T-helper 2 cell treated with Interferon-gamma antibody and Interleukin-4, amounts not matched to agents 5 μg/mL and 100 μg/mL, for 36 hours (primary cell): Measurements from ENCODE around the gene CRYAA.
"Not testable (repeated sequence)": the region's sequence is repeated elsewhere in the genome, so short reads cannot be mapped to it uniquely, and the experiment has no call there.

Experiments
- DNase-seq: peaks from one replicate; pipeline ENCODE4 v3.0.0; 2021; ENCODE audit warnings: low spot score
- H3K27ac Mint-ChIP-seq: one replicate; pipeline ENCODE4 v1.8.0; 2021; ENCODE audit warnings: mild to moderate bottlenecking, mixed read lengths
- H3K27me3 Mint-ChIP-seq: one replicate; pipeline ENCODE4 v1.8.0; 2021; ENCODE audit warnings: low read depth, mixed read lengths
- H3K36me3 Mint-ChIP-seq: one replicate; pipeline ENCODE4 v1.8.0; 2021; ENCODE audit warnings: low read depth, mixed read lengths
- H3K4me1 Mint-ChIP-seq: one replicate; pipeline ENCODE4 v1.8.0; 2021; ENCODE audit warnings: low read depth, mixed read lengths
- H3K4me3 Mint-ChIP-seq: one replicate; pipeline ENCODE4 v1.8.0; 2022; ENCODE audit warnings: mild to moderate bottlenecking, moderate library complexity, mixed read lengths
- H3K9me3 Mint-ChIP-seq: one replicate; pipeline ENCODE4 v1.8.0; 2021; ENCODE audit warnings: mixed read lengths

CRYAA gene, protein sequence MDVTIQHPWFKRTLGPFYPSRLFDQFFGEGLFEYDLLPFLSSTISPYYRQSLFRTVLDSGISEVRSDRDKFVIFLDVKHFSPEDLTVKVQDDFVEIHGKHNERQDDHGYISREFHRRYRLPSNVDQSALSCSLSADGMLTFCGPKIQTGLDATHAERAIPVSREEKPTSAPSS

DNA sequence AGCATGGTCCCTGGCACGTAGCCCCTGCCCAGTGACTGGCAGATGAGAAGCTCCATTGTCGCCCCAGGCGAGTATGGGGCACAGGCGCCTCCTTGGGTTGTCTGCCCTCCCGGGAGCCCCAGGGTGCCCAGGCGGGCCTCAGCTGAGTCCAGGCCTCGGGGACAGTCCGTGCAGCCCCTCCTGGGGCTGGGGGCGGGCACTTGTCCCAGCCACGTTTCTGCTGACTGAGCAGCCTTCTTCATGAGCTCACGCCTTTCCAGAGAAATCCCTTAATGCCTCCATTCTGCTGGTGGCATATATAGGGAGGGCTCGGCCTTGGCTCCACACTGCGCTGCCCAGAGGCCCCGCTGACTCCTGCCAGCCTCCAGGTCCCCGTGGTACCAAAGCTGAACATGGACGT is at the start of gene CRYAA:
Gene CRYAA (plus strand): TSS at position 301 of the 400 bp plus-strand sequence. CDS start 92 bp downstream, at position 393.
- not testable (repeated sequence) for H3K27me3 Mint-ChIP-seq, H3K4me1 Mint-ChIP-seq, DNase-seq, H3K27ac Mint-ChIP-seq, H3K9me3 Mint-ChIP-seq, H3K36me3 Mint-ChIP-seq, H3K4me3 Mint-ChIP-seq

DNA sequence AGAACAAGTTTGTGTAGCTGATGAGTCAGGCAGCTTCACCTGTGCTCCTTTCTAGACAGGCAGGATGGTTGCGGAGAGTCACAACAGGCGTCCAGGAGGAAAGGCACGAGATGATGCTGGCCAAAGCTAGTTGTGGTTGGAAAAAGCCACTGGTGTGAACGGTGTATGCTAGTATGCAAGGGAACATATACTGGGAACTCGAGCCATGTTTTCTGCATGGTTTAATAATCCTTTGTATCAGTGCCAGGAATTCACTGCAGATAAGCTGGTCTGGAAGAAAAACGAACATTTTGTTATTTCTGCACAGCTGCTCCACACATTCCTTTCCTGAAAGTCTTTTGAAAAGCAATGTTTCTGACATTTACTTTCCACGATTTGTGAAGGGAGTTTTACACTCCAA is 38.7 kb upstream of the CRYAA start:
- H3K4me3 Mint-ChIP-seq, H3K27ac Mint-ChIP-seq, DNase-seq, H3K9me3 Mint-ChIP-seq, H3K27me3 Mint-ChIP-seq, H3K36me3 Mint-ChIP-seq, H3K4me1 Mint-ChIP-seq: not testable (repeated sequence)

- not testable (repeated sequence) for H3K27ac Mint-ChIP-seq, DNase-seq, H3K36me3 Mint-ChIP-seq, H3K4me1 Mint-ChIP-seq, H3K27me3 Mint-ChIP-seq, H3K4me3 Mint-ChIP-seq, H3K9me3 Mint-ChIP-seq
Observed at GRCh38 chr21:43134520-43134919, 34.3 kb upstream of the CRYAA start.

DNA sequence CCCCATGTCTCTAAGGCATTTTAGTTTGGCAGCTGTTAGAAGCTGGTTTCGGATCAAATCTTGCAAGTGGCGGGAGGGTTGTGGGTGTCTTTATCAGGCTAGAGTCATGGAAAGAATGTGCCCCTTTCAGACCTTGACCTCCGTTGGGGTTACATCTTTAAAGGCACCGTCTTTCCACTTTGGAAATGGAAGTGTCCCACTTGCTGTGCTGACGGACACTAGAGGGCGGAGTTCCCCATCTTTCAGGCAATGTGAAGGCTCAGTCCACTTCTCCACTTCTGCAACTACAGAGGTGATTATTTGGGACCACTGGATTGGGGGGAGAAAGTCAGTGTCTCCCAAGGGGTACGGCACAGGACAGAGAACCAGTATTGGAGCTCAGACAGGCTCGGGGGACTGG is 29.9 kb upstream of the CRYAA start:
- H3K36me3 Mint-ChIP-seq, H3K4me3 Mint-ChIP-seq, H3K4me1 Mint-ChIP-seq, H3K27me3 Mint-ChIP-seq, H3K27ac Mint-ChIP-seq, DNase-seq, H3K9me3 Mint-ChIP-seq: not testable (repeated sequence)

- not testable (repeated sequence) for H3K27me3 Mint-ChIP-seq, H3K4me1 Mint-ChIP-seq, H3K27ac Mint-ChIP-seq, DNase-seq, H3K9me3 Mint-ChIP-seq, H3K36me3 Mint-ChIP-seq, H3K4me3 Mint-ChIP-seq
Observed at GRCh38 chr21:43141407-43141806, 27.4 kb upstream of the CRYAA start.

DNA sequence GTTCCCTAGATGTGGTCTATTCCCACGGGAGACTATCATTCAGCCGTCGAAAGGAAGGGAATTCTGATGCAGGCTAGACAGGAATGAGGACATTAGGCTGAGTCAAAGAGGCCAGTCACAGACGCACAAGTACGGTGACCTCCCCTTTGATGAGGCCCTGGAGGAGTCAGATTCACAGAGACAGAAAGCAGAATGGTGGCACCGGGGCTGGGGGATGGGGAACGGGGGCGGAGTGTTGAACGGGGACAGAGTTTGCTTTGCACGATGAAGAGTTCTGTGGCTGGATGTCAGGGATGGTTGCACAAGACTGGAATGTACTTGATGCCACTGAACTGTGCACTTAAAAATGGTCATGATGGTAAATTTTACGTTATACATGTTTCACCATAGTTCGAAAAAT is 22.2 kb upstream of the CRYAA start:
- H3K4me3 Mint-ChIP-seq, H3K9me3 Mint-ChIP-seq, H3K27ac Mint-ChIP-seq, H3K4me1 Mint-ChIP-seq, H3K36me3 Mint-ChIP-seq, DNase-seq, H3K27me3 Mint-ChIP-seq: not testable (repeated sequence)

DNA sequence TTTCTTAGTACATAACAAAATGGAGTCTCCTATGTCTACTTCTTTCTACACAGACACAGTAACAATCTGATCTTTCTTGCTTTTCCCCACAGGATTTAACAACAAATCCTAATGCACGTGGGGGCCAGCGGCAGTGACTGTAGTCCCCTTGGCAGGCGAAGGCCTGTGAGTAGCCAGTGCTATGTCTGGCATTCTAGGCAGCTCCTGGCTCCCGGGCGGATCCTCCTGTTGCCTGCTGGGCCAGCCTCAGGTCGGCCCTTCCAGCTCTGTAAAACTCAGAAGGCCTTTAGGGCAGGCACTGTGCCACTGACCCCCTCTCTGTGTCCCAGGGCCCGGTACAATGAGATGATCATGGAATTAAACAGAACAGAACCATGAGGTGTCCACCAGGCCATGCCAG is 20.8 kb upstream of the CRYAA start:
- not testable (repeated sequence) for H3K4me3 Mint-ChIP-seq, H3K27me3 Mint-ChIP-seq, H3K27ac Mint-ChIP-seq, H3K9me3 Mint-ChIP-seq, H3K4me1 Mint-ChIP-seq, H3K36me3 Mint-ChIP-seq, DNase-seq

- not testable (repeated sequence) for H3K4me1 Mint-ChIP-seq, H3K27ac Mint-ChIP-seq, H3K36me3 Mint-ChIP-seq, DNase-seq, H3K9me3 Mint-ChIP-seq, H3K27me3 Mint-ChIP-seq, H3K4me3 Mint-ChIP-seq
Observed at GRCh38 chr21:43149344-43149743, 19.5 kb upstream of the CRYAA start.

- not testable (repeated sequence) for DNase-seq, H3K4me1 Mint-ChIP-seq, H3K27ac Mint-ChIP-seq, H3K27me3 Mint-ChIP-seq, H3K4me3 Mint-ChIP-seq, H3K9me3 Mint-ChIP-seq, H3K36me3 Mint-ChIP-seq
Observed at GRCh38 chr21:43153601-43154000, 15.2 kb upstream of the CRYAA start.

DNA sequence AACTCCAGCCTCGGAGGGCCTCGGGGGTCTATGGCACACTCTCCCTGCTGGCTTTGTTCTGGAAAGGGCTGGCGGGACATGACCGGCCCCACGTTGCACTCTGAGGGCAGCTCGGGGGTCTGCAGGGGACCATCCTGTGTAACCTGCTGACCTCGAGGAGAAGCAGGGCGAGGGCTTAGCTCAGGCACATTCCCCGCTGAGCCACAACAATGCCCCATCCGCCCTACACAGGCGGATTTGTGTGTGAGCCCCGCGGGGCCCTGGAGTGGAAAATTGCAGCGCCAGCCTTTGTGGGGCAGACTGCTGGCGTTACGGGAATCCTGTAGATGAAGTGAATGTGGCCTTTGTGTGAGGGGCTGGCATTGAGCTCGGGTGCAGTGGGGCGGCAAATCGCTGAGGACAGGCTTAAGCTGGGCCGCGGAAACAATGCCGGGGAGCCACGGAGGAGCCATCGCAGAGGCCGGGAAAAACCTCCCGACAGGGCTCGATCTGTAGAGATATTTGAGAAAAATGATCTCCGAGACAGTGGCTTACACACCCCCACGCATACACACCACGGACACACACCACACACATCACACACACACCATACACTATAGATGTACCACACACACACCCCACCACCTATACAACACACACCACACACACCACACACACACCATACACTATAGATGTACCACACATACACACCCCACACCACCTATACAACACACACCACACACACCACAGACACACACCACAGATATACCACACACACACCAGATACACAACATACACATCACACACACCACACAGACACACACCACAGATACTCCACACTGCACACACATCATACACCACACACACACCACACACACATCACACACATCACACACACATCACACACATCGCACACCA is 9.3 kb upstream of the CRYAA start:
- not testable (repeated sequence) for DNase-seq, H3K27me3 Mint-ChIP-seq, H3K27ac Mint-ChIP-seq, H3K4me3 Mint-ChIP-seq, H3K4me1 Mint-ChIP-seq, H3K9me3 Mint-ChIP-seq, H3K36me3 Mint-ChIP-seq

GRCh38 chr21:43161826-43162707 is 6.7 kb upstream of the CRYAA start:
- H3K36me3 Mint-ChIP-seq, H3K27me3 Mint-ChIP-seq, H3K4me1 Mint-ChIP-seq, DNase-seq, H3K27ac Mint-ChIP-seq, H3K9me3 Mint-ChIP-seq, H3K4me3 Mint-ChIP-seq: not testable (repeated sequence)

GRCh38 chr21:43162708-43163205 is 6.1 kb upstream of the CRYAA start:
- not testable (repeated sequence) for H3K27me3 Mint-ChIP-seq, DNase-seq

GRCh38 chr21:43164823-43165222 is 4.0 kb upstream of the CRYAA start:
- DNase-seq, H3K27me3 Mint-ChIP-seq, H3K9me3 Mint-ChIP-seq, H3K36me3 Mint-ChIP-seq, H3K4me3 Mint-ChIP-seq, H3K4me1 Mint-ChIP-seq, H3K27ac Mint-ChIP-seq: not testable (repeated sequence)

More at GRCh38 chr21:43162708-43163205, 6.1 kb upstream of the CRYAA start:
- not testable (repeated sequence) for H3K36me3 Mint-ChIP-seq, H3K4me3 Mint-ChIP-seq, H3K27ac Mint-ChIP-seq, H3K9me3 Mint-ChIP-seq, H3K4me1 Mint-ChIP-seq

GRCh38 chr21:43165734-43166133 is 3.1 kb upstream of the CRYAA start:
- not testable (repeated sequence) for H3K27me3 Mint-ChIP-seq, H3K4me1 Mint-ChIP-seq, H3K9me3 Mint-ChIP-seq, DNase-seq, H3K36me3 Mint-ChIP-seq, H3K27ac Mint-ChIP-seq, H3K4me3 Mint-ChIP-seq
